Smooth muscle cell of the brain vasculature (primary cell): ENCODE data around the gene STX16.
A peak's percentile ranks its signal among the peaks of the same experiment; 100 is the strongest.

Experiments used
- DNase-seq: peaks from one replicate; pipeline ENCODE4 v3.0.0-alpha.2; 2012; ENCODE audit warnings: low read depth, low spot score

The STX16 gene

GRCh38 chr20:58675641-58676040 is 24.6 kb downstream of the STX16 start:
- DNase-seq = no peak

- no peak for DNase-seq
Measured at GRCh38 chr20:58676161-58676560, 25.1 kb downstream of the STX16 start.

GRCh38 chr20:58677079-58677604 is 26.1 kb downstream of the STX16 start:
- DNase-seq = no peak

GRCh38 chr20:58677808-58678207 is 26.7 kb downstream of the STX16 start:
- DNase-seq = no peak

GRCh38 chr20:58678806-58679205 is 27.7 kb downstream of the STX16 start:
- DNase-seq = no peak

GRCh38 chr20:58682656-58683531 is 31.8 kb downstream of the STX16 start:
- no peak for DNase-seq

- no peak for DNase-seq
Measured at GRCh38 chr20:58684291-58684690, 33.2 kb downstream of the STX16 start.

GRCh38 chr20:58685988-58686387 is 34.9 kb downstream of the STX16 start:
- DNase-seq = no peak

GRCh38 chr20:58688414-58688813 is 37.3 kb downstream of the STX16 start:
- DNase-seq = no peak

GRCh38 chr20:58688840-58689239 is 37.8 kb downstream of the STX16 start:
- DNase-seq = no peak

- no peak for DNase-seq
Measured at GRCh38 chr20:58690396-58691135, 39.5 kb downstream of the STX16 start.

GRCh38 chr20:58691773-58692578 is 40.9 kb downstream of the STX16 start:
- DNase-seq = no peak

GRCh38 chr20:58692579-58693225 is 41.6 kb downstream of the STX16 start, which contains the start of gene NPEPL1:
NPEPL1 (plus strand) TSS chr20:58692800; CDS start chr20:58692901, 101 bp downstream.
- peak; percentile 15 for DNase-seq

GRCh38 chr20:58693226-58694006 is 42.3 kb downstream of the STX16 start:
- DNase-seq = no peak

- no peak for DNase-seq
Measured at GRCh38 chr20:58694241-58695083, 43.4 kb downstream of the STX16 start.

- no peak for DNase-seq
Measured at GRCh38 chr20:58695084-58695722, 44.1 kb downstream of the STX16 start.

GRCh38 chr20:58695895-58696375 is 44.9 kb downstream of the STX16 start:
- no peak for DNase-seq

- no peak for DNase-seq
Measured at GRCh38 chr20:58696411-58696961, 45.4 kb downstream of the STX16 start.
